HG02970 (cell line): ENCODE measurements around the gene SLC35F3.
"Not testable (repeated sequence)": the region's sequence is repeated elsewhere in the genome, so short reads cannot be mapped to it uniquely, and the experiment has no call there.

Source experiments
- ATAC-seq: cut with Tn5 transposase; IDR thresholded peaks from one replicate; pipeline ENCODE4 v1.9.1; 2021; ENCODE audit warnings: mild to moderate bottlenecking, moderate library complexity, moderate number of reproducible peaks; ENCODE audit not compliant: unreplicated experiment, low FRiP score

SLC35F3 gene

DNA sequence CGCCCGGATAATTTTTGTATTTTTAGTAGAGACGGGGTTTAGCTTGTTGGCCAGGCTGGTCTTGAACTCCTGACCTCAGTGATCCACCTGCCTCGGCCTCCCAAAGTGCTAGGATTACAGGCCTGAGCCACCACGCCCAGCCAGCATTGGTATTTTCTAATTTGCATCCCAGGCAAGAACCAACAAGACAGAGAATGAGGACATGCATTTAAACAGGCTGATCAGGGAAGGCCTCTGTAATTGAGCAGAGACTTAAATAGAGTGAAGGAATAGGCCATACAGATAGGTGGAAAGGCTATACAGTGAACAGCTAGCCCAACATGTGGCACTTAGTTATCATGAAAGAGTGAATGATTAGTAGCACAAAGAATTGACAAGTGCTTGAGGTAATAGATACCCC, 230.4 kb downstream of the SLC35F3 start:
- no peak for ATAC-seq

DNA sequence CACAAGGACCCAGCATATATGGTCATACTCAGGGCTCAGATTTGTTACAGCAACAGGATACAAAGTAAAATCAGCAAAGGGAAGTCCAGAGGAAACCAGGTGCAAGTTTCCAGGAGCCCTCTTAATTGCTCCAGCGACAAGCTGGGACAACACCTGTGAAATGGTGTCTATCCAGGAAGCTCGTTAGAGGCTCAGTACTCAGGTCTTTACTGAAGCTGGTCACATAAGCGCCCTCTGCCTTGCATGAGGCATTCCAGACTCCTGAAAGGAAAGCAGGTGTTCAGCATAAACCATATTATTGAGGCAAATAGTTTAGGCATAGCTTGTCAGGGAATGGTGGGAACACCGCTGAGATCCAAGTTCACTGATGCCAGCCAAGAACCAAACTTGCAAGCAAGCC, 231.0 kb downstream of the SLC35F3 start:
- ATAC-seq, result no peak

DNA sequence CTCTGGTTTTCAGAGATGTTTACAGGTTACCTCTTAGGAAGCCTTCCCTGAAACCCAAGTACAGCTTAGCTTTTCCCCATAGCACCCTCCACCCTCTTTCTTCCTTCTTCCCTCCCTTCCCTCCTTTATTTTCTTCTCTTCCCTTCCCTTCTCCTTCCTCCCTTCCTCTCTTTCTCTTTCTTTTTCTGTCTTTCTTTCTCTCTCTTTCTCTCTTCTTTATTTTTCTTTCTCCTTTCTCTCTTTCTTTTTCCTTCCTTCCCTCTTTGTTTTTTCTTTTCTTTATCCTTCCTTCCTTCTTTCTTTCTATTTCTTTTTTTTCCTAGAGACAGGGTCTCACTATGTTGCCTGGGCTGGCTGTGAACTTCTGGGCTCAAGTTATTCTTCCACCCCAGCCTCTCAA, 231.6 kb downstream of the SLC35F3 start:
- no peak for ATAC-seq

DNA sequence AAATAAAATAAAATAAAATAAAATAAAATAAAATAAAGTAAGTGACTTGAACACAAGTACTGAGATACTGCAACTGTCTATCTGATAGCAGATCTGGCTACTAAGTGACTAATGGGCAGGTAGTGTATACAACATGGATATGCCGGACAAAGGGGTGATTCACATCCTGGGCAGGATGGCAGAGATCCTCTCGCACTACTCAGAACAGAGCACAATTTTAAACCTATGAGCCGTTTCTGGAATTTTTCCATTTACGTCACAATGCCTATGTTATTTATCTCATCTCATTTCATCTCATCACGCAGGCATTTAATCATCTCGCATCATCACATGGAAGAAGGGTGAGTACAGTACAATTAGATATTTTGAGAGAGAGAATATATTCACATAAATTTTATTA, 235.5 kb downstream of the SLC35F3 start:
- no peak for ATAC-seq

DNA sequence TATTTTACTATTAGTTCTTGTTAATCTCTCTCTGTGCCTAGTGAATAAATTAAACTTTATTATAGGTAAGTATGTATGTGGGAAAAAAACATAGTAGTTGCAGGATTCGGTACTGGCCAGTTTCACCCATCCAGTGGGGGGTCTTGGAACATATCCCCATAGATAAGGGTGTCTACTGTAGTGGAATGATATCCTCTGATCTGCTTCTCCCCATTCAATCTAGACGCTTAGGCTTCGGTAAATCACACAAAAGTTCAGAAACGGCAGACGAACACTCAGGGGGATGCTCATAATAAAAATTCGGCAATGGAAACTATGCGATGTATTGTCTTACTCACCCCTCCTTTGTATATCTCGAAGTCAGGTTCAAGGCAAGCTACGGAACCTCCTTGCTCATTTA, 235.9 kb downstream of the SLC35F3 start:
- ATAC-seq, result no peak

DNA sequence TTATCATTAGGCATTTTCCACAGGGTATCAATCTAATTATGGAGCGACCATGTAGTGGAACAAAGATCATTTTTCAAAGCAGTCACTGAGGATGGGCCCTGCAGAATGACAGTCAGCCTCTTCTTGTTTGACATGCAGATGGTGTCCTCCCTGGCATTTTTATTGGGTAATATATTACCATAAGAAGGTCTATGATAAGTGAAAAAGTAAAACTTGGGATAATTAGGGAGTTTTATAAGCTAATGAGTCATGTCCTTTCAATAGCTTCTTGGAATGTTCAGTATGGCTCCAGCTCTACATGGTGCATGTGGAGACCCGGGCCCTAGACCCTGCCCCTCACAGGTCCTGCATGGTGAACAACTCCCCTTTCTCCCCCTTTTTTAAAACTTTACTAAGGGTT, 236.5 kb downstream of the SLC35F3 start:
- no peak for ATAC-seq

DNA sequence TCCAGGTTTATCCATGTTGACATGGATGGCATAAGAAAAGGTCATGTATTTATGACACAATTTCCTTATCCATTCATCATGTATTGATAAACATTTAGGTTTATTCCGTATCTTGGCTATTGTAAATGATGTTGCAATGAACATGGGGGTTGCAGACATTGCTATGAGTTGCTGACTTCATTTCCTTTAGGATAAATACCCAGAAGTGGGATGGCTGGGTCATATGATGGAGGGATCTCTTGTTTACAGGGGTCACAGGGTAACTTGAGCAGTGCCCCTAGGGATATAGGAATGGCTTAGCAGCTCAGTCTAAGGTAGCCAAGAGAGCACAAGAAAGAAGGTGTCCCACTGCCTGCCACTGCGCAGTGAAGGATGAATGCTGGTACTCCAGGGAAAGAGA, 239.2 kb downstream of the SLC35F3 start:
- ATAC-seq, result no peak

DNA sequence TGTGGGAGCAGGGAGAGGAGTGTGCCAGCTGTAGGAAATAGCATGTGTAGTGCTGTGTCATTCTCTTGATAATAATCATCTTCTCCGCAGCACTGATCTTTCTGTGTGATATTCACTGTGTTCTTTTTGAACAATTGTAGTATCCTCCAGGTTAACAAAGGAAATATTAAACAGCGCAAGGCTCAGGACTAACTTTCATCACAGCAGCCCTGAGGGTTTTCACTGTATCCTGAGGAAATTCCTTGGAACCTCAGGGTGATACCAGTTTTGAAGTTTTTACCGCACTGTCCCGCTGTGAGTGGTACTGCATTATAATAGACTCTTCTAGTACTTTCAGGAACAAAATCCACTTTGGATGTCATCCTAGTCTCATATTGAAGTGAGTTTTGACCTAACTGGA, 240.4 kb downstream of the SLC35F3 start:
- no peak for ATAC-seq

DNA sequence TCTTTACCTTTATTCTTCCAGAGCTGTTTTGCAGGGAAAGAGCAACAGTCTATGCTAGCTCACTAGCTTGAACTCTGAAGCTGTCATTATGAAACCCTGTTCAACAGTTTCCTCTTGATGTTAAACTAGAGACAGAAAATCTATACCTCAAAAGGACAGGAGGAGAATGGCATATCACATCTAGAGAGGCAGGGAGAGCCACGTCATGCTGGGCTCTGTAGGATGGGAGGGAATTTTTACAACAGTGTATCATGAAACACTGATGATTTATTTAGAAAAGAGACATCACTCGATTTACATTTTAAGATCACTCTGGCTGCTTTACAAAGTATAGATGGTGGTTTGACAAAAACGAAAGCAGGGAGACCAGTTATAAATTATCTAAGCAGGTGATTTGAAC, 243.9 kb downstream of the SLC35F3 start:
- ATAC-seq, result no peak

DNA sequence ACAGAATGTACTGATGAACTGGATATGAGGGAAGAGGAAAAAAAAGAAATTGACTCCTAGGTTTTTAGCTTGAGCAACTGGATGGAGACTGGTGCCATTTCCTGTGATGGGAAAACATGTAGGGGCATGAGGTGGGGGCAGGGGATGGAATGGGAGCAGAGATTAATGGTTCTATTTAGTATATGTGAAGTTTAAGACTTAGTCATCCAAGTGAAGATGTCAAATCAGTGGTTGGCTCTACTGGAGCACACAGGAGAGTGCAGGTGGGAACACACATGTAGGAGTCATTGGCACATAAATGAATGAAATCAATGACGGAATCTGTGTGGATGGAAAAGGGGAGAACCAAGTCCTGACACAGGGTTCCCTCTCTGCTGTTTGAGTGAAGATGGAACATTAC, 244.3 kb downstream of the SLC35F3 start:
- ATAC-seq, result no peak

DNA sequence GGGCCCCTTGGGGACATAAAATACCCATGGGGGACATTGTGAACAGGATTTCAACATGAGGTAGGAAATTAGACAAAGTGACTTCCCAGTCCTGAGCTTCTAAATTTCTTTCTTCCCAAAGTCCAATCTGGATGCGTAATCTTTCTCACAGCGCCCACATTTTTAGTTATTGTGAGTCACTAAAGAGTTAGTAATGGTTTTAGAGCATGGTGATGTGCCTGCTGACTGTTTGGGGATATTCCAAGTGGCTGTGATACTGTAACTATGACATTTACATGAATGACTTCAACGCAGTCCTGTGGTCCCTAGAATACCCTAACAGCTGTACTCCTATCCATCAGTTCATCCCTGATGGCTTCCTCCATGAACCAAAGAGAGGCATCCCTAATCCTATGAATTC, 244.7 kb downstream of the SLC35F3 start:
- no peak for ATAC-seq

DNA sequence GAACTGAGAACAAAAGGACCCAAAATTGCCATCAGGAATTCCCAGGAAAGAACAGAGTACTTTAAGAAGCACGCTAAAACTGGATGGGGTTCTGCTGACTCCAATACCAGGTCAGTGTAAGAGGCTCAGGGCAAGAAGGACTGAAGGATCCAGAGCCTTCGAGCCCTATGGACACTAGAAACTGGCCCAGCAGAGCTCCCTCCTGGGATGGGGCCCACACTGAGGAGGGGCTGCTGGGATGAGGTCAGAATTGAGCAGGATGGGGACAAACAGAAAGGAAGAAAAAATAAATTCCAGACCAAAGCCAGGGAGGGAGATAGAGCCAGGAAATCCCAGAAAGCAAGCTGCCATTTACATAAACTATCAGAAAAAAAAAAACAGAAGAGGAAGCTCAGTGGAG, 246.4 kb downstream of the SLC35F3 start:
- no peak for ATAC-seq

DNA sequence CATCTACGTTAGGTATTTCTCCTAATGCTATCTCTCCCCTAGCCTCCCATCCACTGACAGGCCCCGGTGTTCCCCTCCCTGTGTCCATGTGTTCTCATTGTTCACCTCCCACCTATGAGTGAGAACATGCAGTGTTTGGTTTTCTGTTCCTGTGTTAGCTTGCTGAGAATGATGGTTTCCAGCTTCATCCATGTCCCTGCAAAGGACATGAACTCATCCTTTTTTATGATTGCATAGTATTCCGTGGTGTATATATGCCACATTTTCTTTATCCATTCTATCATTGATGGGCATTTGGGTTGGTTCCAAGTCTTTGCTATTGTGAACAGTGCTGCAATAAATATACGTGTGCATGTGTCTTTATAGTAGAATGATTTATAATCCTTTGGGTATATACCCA, 247.9 kb downstream of the SLC35F3 start:
- not testable (repeated sequence) for ATAC-seq

DNA sequence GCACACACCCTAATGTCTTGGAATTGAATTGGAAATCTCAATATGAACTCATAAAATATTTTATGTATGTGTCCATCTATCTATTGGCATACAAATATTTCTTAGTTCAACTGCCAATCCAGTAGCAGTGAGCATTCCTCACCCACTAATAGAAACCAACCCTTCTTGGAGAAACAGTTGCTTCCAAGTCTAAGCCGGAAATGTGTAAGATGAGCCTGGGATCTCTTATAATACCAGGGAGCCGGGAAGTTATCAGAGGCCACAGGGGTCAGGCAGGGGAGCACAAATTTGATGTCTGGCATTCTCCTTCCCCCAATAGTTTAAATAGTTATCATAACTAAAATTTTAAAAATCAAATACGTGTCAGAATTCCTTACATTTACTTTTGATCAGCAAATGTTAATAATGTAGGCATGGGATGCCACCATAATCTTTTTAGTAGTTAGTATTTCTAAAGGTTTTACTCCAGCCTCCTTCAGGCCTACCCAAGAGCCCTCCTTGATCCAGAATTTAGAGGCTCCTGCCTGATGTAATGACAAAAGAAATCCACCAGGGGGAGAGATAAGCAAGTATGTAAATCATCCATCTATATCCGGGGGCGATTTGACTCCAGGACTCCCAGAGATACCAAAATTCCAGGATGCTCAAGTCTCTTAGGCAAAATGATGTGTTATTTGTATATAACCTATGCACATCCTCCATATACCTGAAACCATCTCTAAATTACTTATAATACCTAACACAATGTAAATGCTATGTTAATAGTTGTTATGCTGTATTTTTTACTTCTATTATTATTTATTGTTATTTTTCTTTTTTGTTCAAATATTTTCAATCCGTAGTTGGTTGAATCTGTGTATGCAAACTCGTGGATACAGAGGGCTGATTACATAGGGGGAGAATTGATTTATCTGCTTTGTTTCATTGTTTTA, 250.1 kb downstream of the SLC35F3 start:
- no peak for ATAC-seq

DNA sequence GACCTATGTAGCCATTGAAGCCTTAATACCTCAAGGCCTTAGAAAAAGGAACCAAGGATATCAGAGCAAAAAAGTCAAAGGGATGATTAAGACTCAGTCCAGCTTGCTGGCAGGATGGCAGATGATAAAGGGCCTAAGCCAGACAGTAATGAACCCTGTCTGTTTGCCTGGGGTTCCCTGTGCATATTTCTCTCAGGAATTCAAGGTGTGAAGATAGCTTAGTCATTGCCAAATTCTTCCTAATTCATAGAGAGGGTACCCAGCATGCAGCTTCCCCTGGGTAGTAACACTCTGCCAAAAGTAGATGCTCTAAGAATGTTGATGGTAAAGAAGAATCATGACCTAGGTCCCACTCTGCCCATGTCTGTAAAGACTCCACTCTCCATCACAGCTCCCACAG, 258.2 kb downstream of the SLC35F3 start:
- ATAC-seq, result no peak

DNA sequence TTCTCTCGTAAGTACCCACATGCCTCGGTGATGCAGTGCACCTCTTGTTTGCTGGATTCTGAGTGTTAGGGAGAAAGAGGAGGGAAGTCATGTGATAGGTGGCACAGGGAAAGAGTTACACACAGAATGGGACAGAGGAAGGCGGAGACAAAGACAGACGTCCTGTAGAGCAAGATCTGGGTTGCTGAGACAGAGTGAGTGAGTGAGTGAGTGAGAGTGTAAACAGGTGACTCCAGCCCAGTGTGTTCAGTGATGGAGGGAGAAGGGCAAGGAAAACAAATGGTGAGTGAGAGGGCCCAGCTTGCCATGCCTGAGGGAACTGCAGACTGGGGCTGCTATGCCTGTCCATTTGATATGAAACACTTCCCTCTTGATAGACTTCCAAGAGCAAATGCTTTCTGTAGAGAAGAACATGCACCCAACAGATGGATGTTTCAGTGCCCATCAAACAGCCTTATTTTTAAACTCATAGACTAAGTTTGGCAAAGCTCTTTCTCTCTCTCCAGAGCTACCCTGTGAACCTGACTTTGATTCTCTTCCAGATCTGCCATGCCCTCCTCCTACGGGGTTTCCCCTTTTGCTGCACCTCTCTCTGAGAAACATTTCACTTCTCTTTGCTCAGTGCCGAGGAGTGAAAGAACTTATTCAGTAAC, 258.9 kb downstream of the SLC35F3 start:
- ATAC-seq, result no peak

DNA sequence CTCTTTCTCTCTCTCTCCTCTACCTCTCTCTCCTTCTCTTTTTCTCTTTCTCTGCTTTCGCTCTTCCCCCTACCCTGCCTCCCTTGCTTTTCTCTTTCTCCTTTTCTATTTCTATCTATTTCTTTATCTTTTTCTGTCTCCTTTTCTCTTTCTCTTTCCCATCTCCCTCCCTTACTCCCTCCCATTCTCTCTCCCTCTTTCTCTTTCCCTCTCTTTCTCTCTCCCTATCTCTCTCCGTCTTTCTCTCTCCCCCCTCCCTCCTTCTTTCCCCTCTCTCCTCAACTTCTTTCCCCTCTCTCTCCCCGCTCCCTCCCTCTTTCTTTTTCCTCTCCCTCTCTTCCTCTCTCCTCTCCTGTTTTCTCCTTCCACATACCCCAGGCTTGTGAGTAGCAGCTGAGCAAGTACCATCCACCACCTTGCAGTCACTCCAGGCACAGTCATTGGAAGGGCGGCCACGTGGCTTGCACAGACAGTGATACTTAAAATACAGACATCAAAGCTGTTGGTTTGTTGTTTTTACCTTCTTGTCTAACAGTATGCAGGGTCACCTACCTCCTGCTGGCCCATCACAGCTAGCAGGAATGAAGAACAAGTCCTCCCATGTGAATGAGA, 259.7 kb downstream of the SLC35F3 start:
- ATAC-seq, result no peak

DNA sequence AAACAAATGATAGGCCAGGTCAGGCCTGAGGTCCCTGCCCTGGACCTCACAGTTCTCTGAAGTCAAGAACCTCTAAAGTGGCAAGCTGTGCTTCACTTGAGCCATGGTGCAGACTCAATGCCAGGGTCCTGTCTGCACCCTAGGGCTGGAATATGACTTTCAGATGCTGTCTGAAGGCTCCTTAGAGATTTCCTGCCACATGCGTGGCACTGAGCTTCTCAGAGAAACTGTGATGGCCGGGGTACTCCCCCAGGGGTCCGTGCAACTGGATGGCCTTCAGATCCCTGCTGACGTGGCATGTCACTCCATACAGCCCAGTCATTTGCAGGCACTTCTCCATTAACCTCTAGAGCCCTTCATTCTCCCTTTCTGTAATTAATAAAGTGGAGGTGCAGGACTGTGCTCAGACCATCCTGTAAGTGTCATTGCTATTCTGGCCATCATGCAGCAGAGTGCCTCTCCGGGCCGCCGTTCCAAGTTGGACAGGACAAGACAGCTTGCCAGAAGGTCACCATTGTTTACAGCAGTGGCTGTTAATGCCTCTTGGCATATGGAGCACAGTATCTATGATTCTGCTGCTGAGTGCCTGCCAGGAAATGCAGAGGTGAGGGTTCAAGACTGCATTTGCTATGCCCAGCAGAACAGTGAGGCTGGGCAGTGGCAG, 263.7 kb downstream of the SLC35F3 start:
- ATAC-seq, result no peak

DNA sequence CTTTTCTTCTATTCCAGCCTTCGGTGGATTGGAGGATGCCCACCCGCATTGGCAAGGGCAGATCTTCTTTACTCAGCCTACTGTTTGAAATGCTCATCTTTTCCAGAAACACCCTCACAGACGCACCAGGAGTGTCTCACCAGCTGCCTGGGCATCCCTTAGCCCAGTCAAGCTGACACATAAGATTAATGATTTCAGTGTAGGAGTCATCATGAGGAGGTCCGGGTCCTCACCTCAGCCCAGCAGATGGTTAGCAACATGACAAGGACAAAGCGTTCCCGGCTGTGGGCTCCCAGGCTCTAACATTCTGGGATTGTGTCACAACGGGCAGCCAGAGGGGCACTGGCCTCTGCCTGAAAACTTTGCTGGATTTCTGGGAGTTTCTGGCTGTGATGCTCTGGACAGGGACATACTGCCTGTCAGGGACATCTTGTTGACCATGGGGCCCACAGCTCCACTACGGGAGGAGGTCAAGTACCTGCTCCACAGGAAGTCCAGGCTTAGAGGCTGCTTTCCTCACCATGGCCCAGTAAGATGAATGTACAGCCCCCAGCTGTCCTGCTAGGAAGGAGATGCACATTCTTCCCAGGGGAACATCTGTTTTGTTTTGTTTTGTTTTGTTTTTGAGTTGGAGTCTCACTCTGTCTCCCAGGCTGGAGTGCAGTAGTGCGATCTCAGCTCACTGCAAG, 264.8 kb downstream of the SLC35F3 start:
- ATAC-seq, result no peak

DNA sequence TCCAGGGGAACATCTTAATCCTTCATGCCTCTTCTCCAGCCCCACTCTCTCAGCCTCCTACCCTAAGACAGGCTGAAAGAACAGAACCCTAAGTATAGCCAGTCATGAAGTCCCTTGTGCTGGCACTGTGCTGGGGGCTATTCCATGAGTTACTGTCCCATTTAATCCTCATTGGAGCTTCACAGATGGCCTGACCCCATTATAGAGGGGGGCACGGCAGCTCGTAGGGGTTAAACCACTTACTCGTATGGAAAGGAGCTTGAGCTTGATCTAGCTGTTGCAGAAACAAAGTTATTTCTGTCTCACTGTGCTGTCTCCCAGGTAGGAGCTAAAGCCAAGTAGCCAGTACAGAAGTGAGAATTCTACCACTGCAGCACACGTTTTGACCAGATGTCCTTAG, 265.6 kb downstream of the SLC35F3 start:
- no peak for ATAC-seq
